HG03196 (cell line): ENCODE data around the gene ANKRD40CL.
A peak's percentile ranks its signal among the peaks of the same experiment; 100 is the strongest.

Experiments used
- ATAC-seq: cut with Tn5 transposase; IDR thresholded peaks from one replicate; pipeline ENCODE4 v1.9.1; 2021; ENCODE audit not compliant: unreplicated experiment

Gene ANKRD40CL

DNA sequence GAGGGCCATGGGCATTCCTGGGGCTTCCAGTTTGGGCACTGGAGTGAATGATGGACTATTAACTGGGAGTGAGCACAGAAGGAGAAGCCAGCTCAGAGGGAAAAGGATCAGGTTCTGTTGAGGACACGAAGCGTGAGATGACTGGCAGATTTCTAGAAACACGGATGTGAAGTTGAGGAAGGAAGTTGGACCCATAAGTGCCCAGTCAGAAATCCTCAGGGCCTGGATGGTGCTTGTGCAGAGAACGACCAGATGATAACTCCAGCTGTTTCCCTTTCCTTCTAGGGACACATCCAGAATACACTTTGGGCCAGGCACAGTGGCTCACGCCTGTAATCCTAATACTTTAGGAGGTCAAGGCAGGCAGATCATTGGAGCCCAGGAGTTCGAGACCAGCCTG lies 23.3 kb upstream of the ANKRD40CL start:
- ATAC-seq: no peak

DNA sequence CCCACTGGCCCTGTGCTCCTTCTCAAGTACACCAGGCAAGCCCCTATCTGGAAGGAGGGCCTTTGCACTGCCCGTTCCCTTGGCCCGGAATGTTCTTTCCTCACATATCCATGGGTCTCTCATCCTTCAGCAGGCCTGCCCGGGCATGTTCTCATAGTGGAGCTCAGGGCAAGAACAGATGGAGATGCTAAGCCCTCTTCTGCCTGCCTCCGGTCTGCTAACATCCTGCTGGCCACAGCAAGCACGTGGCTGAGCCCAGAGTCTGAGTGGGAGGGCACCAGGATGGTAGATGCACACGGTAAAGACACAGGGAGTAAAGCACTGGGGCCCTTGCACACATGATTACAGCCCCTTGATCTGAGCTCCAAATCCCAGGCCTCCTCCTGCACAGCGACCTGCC lies 19.8 kb upstream of the ANKRD40CL start:
- no peak for ATAC-seq

DNA sequence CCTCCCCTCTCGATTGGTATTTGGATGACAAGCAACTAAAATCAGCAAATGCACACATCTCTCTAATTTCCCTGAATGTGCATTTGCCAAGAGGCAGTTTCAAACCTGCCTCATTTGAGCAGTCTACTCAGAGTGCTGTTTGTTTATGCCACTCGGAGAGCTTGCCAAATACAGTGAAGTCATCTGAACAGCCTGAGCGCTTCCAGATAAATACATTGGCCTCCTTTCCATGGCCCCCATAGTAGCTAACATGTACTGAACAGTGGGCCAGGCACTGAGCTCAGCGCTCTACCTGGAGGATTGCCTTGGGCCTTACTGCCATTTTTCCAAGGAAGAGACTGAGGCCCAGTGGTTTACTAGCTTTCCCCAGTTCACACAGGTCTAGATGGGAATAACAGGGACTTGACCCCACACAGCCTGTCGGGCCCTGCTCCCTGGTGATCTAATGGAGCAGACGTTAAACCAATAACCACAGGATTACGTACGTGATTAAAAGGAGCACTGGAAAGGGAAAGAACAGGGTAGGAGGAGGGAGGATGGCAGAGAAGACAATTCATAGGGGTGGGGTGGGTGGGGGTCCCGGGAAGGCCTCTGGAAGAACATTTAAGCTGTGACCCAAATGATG lies 18.7 kb upstream of the ANKRD40CL start:
- no peak for ATAC-seq

DNA sequence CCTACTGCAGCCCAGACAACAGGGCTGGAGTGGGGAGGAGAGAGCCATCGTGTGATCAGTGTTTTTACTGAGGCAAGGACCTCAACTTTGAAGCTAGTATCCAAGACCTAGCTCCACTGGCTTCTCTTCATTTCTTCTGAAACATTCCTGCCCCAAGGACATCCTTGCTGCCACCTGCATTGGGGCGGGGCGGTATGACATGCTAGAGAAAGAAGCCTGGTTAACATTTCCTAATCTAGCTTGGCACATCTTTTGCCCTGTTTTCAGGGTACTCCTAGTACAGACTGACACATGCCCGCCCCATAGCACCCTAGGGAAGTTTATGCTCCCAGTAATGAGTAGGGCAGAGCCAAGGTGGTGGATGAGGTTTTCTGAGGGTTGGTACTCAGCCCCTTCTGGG lies 17.8 kb upstream of the ANKRD40CL start:
- no peak for ATAC-seq

DNA sequence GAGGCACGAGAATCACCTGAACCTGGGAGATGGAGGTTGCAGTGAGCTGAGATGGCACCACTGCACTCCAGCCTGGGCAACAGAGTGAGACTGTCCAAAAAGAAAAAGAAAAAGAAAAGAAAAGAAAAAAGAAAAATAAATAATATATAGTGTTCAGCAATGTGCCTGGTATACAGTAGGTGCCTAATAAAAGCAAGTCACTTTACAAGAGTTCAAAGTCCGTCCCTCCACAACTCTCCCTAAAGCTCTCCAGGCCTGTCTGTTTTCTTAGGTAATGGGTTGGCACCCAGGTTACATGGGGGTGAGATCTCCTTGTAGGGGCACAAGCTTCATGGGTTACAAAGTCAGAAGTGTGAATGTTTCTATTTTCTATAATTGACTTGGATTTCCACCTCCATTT lies 16.6 kb upstream of the ANKRD40CL start:
- ATAC-seq: no peak

DNA sequence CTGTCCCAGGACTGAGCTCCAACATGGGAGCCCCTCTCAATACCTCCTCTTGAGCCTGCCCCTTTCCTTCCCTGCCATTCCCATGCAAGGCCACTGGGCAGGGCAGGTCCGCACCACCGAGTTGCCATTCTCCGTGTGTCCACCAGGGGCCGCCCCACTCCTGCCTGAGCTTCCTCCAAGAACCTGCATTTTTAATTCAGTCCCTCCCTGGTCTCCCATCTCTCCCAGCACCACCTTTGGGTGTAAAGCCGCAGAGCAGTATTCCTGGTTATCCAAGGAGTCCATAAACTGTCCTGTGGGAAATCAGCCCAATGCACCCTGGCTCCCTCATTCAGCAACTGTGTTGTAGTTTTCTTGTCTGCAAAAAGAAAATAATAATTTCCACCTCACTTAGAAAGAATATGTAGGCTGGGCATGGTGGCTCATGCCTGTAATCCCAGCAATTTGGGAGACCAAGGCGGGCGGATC lies 15.9 kb upstream of the ANKRD40CL start:
- no peak for ATAC-seq

DNA sequence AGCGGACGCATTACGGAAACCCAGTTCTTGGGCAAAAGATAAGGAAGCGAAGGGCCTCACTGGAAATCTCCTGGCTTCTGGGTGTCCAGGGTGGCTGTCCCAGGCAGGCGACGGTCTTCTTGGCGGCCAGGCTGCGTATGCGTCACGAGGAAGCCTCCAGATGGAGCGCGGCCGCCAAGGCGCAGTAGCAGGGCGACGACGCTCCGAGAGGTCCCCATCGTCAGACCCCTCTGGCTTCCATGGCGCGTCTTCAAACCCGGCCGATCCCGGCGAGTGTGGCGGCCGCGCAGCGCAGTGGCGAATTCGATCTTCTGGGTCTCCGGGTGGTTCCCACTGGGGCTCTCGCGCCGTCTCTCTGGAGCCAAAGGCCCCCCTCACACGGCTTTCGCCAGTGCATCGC lies 13.8 kb upstream of the ANKRD40CL start:
- ATAC-seq: no peak

DNA sequence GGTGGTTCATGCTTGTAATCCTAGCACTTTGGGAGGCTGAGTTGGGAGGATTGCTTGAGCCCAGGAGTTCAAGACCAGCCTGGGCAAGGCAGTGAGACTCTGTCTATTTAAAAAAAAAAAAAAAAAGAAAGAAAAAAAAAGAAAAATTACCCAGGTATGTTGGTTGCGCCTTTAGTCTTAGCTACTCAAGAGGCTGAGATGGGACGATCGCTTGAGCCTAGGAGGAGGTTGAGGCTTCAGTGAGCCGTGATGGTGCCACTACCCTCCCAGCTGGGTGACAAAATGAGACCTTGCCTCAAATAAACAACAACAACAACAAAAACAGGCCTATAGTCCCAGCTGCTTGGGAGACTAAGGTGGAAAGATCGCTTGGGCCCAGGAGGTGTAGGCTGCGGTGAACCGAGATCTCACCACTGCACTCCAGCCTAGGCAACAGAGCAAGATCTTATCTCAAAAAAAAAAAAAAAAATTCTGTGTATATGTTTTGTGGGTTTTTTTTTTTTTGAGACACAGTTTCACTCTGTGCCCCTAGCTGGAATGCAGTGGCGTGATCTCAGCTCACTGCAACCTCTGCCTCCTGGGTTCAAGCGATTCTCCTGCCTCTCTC lies 12.5 kb upstream of the ANKRD40CL start:
- no peak for ATAC-seq

DNA sequence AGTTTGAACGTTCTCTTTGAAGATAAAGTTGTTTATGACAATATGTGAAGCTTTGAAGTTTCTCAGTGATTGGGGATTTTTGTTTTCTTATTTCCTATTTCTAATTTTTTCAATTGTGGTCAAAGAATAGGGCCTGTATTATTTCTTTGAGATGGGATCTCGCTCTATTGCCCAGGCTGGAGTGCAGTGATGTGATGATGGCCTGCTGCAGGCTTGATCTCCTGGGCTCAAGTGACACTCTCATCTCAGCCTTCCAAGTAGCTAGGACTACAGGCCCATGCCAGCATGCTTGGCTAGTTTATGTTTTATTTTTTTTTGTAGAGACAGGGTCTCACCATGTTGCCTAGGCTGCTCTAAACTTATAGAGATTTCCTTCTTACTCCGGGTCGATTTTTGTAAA lies 11.7 kb upstream of the ANKRD40CL start:
- no peak for ATAC-seq

DNA sequence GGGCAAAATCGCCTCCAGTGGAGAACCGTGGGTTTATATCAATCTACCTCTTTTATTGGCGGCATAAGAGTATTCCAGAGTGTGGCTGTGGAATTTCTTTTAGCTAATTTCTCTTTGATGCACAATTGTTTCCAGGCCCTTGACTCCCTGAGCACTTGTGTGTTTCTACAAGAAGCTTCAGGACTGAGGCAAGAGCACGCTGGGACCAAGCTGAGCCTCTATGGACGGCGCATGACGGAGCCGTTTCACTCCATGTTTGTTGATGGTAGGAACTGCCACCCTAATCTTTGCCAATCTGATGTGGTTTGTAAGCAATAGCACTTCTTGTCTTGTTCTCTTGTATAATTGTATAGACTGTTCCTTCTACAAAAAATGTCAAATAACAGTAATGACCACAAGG lies 11.2 kb upstream of the ANKRD40CL start:
- no peak for ATAC-seq

DNA sequence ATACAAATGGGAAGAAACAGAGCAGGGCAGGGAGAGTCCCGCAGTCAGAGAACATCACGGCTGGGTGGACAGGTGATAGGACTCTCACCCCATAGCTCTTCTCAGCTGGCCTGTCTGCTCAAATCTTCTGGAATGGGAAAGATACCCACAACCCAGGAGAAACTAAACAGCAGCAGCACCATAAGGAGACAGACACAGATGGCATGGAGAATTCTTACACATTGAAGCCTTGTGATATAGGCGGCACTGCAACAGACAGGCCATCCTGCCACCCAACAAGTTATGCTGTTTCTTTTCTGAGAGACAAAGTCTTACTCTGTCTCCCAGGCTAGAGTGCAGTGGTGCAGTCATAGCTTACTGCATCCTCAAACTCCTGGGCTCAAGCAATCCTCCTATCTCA lies 8.6 kb upstream of the ANKRD40CL start:
- no peak for ATAC-seq

DNA sequence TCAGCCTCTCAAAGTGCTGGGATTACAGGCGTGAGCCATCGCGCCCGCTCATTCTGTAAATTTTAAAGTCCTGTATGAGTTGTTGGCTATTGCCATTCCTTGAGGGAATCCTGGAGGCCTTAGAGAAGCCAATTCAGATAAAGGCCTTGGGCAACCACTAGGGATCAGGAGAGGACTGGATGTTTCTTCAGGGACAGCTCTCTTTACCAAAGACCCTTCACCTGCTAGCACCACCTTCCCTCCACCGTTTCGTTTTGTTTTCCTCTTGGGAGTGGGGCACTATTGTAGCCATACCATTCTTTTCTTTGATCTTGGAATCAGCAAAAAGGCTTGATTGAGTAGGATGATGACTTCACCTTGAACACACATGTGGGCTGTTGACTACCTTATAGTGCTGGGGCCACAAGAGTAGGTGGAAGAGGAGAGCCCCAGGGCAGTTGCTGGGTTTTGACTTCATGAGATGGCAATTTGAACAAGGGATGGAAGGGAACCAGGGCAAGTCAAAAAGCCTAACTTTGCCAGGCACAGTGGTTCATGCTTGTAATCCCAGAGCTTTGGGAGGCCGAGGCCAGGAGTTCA lies 7.0 kb upstream of the ANKRD40CL start:
- ATAC-seq: no peak

DNA sequence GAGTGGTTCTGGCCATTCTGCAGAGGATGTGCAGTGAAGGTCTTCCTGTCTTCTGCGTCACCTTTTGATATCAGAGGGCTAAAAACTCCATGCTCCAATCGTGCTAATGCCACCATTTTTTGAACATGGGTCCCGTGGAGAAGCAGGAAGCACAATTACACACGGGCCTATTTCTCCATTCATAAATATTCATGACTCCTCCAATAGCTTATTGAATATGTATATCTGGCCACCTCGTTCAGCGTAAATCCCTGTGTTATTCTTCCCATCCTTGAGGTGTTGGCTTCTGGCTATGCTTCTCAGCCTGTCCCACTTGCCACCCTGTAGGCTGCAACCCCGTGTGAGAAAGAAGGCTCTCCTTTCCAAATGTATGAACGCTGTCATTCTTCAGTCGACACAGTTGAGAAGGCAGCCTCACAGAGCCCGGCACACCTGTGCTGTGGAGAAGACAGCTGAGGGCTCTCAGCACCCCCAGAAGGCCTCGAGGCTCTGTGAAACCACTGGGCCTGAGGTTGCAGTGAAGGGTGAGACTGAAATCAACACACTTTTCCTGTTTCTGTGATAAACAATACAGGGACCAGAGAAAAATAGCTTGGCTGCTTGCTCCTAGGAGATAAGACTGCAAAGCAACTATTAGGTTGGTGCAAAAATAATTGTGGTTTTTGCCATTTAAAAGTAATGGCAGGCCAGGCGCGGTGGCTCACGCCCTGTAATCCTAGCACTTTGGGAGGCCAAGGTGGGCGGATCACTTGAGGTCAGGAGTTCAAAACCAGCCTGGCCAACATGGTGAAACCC lies 4.9 kb upstream of the ANKRD40CL start:
- ATAC-seq: peak; percentile 82

DNA sequence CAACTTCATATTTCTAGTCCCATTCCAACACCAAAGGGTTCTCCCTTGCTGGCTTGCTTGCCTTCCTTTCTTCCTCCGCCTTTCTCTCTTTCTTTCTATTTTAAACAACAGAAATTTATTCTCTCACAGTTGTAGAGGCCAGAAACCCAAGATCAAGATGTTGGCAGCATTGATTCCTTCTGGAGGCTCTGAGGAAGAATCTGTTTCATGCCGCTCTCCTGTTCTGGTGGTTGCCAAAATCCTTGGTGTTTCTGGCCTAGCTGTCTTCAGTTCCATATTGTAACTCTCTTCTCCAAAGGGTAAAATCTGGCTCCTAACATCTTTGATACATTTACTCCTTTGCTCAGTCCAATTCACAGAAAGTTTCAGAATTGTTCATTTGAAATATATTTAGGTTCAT lies 3.0 kb upstream of the ANKRD40CL start:
- ATAC-seq: no peak

DNA sequence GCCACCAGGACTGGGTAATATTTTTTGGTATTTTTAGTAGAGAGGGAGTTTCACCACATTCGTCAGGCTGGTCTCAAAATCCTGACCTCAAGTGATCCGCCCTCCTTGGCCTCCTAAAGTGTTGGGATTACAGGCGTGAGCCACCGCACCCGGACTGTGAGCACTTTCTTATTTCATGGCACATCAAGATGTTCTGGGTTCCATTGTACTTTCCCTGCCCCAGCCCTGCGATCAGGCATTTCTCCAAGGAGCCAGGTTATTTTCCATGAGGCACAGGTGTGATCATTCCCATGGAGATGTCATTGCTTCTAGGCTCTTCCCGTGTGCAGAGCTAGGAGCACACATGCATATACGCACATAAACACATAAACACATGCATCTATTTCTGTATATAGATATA lies 2.6 kb upstream of the ANKRD40CL start:
- no peak for ATAC-seq

DNA sequence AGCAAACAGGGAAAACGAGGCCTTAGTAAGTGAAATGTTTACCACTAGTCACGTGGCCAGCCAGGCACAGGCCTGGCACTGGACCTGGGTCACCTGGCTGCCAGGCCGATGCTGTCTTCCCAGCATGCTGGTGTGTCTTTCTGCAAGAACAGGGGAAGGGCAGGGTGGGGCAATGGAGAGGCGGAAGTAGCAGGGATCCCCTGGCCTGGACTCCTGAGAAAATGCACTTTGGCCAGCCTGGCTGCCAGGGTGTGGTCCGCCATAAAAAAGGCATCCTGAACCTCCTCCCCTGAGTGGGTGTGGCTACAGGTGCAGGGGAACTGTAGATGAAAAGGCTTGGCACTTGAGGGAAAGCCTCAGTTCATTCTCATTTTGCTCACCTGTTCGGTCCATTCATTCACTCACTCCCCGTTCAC lies 1.0 kb upstream of the ANKRD40CL start:
- no peak for ATAC-seq

DNA sequence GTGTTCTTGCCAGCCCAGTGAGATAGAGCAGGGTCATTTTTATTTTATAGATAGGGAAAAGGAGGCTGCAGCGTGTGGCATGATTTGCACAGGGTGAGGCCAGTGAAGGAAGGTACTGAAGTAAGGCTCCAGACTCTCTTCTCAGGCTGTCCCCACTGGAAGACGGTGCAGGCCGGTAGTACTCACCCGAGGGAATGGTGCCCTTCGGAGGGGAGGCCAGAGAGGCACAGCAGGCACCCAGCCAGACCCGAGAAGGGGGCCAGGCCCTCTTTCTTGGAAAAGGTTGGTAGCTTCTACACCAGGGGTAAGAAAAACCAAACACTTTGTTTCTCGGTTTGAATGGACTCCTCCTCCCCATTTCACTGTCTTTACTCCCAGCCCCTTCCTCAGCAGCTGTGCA lies 288 bp downstream of the ANKRD40CL start:
- no peak for ATAC-seq

DNA sequence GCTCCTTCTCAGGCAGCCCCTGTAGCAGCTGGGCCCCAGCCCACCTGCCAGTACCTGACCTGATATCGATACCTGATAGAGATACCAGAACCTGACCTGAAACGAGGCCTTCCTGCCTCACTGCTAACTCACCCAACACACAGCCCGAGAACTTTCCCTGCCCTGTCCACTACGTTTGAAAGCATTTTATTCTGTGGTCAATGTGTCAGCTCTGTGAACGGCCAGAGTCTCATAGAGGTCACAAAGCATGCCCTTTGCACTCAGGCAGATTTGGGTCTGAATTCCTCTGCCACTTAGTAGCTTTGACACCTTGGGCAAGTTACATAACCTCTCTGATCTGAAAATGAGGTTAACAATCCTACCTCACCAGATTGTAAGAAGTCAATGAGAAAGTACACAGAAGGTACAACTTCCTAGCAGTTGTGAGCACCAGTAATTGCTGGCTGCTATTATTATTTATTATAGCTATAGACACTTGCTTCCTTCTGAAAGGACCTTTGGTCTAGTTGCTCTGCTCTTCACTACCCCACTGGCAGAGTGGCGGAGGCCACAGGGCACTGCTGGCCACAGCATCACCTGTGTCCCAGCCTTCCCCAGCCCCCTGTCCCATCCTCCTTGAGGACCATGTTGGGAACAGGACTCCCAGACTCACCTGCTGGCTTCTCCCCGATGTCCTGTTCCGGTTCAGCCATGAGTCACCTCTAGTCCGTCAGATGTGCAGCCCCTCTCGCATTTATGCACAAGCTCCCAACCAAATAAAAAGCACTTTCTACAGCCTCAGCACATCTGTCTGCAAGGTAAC lies 895 bp downstream of the ANKRD40CL start:
- no peak for ATAC-seq

DNA sequence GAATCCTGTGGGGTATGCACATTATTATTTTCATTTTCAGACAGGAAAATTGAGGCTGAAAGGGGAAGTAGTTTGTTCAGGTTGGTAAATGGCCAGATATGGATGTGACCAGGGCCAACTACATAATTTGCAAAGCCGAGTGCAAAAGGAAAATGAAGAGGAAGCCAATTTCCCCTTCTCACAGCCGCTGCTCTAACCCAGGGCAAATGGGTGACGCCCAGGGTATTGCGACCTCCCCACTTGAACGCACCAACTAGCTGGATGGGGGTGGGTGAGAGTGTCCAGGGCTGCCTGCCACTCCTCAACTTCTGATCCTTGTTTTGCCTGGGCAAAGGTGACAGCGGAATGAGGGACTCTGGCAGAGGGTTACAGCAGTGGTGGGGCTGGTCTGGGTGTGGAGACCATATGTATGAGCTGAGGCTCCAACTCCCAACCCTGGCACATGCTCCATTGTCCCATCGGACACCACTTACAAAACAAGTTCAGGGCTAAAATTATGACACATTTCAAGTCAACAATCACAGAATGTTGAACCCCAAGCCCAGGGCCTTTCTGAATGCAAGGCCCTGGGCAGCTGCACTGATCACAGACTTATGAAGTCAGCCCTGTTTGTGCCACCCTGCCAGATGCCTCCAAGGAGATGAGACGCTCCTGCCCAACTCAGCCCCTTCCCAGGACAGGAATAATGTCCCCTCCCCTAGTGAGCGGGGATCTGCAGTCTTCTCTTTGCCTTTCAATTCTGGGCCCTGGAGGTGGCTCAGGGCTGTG lies 1.7 kb downstream of the ANKRD40CL start:
- ATAC-seq: no peak

DNA sequence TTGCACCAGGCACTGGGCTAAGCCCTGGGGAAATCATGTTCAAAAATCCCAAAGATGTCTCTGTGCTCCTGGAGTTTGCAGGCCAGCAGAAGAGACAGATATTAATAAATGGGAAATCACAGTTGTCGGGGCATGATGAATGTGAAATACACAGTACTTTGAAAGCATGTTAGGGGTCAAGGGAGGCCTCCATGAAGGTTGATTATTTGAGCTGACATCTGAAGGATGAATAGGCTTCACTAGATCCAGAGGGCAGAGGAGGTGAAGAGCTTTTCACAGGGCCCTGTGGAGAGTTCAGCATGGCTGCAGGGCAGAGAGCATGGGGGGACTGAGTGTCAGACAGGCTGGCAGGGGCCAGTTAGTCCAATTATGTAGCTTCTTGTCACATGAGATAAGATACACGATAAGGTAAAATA lies 2.6 kb downstream of the ANKRD40CL start:
- ATAC-seq: no peak
